COR-L47 (cell line): Measurements from ENCODE around the gene MSANTD3.
A peak's percentile ranks its signal among the peaks of the same experiment; 100 is the strongest.
"Not testable (repeated sequence)": the region's sequence is repeated elsewhere in the genome, so short reads cannot be mapped to it uniquely, and the experiment has no call there.

ENCODE experiments used
- DNase-seq: peaks from one replicate; lab custom pipeline; 2025; lab: John Stamatoyannopoulos, UW

MSANTD3 gene, protein sequence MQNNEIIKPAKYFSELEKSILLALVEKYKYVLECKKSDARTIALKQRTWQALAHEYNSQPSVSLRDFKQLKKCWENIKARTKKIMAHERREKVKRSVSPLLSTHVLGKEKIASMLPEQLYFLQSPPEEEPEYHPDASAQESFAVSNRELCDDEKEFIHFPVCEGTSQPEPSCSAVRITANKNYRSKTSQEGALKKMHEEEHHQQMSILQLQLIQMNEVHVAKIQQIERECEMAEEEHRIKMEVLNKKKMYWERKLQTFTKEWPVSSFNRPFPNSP

DNA sequence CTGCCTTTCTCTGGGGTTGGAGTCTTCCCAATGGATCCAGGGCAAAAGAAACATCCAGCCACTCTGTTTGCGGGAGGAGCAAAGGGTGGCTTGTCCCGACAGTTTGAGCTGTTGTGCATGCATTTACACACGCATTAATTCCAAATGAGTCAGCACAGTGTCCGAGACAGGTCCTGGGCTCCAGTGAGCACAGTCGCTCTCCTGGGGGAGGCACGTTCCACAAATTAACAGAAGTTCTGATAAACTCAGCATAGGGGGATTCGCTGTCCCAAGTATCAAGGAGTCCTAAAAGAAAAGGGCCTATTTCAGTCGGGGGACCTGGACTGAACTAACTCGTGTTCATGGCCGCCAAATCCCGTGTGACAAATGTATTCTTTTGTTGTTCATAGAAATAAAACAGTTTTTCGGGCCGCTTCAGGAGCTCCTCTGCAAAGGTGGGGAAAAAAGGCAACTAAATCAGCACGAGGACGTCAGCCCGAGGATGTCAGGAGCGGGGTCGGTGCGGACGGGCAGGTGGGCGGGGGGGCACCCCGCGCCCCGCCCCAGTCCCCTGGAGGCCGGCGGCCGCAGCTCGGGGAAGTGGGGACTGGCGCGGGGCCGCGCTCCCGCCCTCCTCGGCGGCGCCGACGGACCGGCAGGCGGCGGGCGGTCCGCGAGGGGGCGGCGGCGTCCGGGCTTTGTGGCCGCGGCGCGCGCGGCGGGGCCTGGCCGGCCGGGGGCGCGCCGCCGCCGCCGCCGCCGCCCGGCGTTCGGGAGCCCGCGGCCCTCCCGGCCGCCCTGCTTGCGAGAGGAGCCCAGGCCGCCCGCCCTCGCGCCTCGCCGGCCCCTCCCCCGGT lies at the start of gene MSANTD3:
TSS of gene MSANTD3 (plus strand) at position 614 of the 836 bp plus-strand sequence. CDS start 14,796 bp downstream, outside the sequence.
- peak; percentile 58 for DNase-seq

DNA sequence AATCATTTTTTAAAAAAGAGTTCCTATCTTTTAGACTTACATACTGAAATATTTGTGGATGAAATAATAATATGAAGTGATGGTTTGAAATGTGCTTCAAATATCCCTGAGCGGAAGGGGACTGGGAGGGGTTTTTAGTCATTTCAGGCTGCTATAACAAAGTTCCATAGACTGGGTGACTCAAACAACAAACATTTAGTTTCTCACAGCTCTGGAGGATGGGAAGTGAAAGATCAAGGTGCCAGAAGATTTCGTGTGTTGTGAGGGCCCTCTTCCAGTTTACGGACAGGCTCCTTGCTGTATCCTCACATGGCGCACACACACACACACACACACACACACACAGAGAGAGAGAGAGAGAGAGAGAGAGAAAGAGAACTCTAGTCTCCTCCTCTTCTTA lies 47.1 kb upstream of the MSANTD3 start:
- DNase-seq: no peak

DNA sequence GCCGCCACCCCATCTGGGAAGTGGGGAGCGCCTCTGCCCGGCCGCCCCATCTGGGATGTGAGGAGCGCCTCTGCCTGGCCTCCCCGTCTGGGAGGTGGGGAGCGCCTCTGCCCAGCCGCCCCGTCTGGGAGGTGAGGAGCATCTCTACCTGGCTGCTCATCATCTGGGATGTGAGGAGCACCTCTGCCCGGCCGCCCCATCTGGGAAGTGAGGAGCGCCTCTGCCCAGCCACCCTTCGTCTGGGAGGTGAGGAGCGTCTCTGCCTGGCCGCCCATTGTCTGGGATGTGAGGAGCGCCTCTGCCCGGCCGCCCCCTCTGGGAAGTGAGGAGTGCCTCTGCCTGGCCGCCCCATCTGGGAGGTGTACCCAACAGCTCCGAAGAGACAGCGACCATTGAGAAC lies 34.0 kb upstream of the MSANTD3 start:
- DNase-seq: not testable (repeated sequence)

DNA sequence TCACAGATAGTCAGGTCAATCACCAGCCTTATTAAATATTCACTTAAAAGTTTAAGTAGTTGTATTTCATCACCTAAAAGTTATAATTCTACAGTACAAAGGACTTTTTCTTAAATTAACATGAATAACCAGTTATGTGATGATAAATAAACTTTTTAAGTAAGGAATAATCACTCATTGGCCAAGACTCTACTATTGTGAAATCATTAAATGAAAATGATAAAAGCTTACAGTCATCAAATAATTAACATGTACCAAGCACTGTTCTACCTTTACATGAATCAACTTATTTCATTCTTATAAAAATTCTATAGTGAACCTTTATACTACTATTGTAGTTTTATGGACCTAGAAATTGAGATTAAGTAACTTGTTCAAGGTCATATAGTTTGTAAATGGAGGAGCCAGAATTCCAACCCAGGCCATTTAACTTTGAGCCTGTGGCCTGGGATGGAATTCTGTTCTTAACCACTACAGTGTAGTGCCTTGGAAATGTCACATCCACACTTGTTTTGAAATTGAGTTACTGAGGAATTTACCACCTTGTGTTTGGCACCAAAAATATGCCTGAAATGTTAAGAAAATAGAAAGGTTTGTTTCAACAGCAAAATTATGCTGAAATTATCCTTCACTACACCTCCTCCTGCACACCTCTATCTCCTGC lies 32.8 kb upstream of the MSANTD3 start:
- no peak for DNase-seq

DNA sequence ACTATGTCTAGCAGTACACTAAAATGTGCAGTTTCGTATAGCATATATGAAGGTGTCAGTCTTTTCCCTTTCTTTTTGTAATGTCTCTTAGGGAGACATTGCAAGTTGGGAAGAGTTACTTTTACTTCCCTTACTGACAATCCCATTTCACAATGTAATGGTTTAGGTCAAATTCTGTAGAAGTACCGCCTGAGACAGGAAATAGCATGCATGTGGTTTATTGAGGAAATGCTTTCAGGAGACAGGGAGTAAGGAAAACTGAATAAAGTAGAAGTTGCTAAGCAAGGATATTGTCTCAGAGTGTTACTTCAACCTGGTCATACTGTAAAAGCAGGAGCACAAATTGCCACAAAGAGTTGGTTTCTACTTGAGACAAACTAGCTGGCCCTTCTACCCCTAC lies 32.1 kb upstream of the MSANTD3 start:
- DNase-seq: no peak

DNA sequence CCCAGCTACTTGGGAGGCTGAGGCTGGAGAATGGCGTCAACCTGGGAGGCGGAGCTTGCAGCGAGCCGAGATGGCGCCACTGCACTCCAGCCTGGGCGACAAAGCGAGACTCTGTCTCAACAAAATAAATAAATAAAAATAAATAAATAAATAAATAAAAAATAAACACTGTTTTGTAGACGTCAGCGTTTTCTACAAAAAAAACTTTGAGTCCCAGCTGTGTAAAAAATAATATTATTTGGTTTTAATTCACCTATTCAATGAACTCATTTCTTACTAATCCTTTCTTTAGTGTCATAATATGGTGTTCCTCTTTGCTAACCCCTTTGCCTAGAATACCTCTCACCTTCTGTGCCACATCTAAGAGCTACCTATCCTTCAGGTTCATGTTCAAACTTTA lies 30.2 kb upstream of the MSANTD3 start:
- DNase-seq: no peak

DNA sequence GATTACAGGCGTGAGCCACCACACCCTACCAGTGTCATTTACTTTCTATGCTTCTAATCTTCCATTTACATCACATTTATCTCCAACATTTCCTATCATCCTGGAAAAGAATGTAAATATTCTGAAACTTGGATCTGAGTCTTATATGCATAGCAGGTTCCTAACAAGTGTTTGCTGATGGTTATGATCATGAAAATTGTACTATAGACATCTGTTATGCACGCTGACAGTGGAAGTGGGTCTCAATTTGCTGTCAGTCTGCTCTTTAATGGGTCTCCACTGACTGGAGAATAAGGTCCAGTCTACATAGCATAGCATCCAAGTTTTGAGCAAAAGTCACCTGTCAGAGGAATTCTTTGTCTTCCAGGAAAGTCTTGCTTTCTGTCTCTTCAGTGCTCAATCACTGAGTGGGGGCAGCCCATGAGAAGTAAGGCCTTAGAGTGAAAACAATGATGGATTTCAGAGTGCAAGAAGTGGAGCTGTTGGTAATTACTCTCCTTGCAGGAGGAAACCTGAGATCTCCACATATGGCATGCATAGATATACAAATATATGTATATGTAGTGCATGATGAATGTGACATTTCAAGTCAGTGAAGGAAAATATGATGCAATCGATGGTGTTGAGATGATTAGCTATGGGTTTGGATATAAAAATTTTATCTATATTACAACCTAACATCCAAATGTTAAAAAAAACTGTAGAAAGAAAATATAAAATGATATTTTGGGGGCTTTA lies 29.2 kb upstream of the MSANTD3 start:
- no peak for DNase-seq

DNA sequence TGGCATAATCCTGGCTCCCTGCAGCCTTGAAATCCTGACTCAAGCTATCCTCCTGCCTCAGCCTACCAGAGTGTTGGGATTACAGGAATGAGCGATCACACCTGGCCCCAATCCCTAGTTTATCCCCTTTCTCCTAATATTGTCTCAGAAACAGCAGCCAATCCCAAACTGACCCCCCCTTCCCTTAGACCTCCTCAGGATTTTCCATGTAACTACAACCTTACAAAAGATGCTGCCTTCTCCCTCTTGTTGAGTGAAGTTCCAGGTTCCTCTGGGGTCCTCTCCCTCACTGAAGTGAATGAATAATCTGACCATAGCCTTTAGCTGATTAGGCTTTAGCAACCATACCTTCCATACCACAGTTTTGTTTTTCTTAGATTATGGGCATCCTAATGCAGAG lies 25.9 kb upstream of the MSANTD3 start:
- DNase-seq: no peak

DNA sequence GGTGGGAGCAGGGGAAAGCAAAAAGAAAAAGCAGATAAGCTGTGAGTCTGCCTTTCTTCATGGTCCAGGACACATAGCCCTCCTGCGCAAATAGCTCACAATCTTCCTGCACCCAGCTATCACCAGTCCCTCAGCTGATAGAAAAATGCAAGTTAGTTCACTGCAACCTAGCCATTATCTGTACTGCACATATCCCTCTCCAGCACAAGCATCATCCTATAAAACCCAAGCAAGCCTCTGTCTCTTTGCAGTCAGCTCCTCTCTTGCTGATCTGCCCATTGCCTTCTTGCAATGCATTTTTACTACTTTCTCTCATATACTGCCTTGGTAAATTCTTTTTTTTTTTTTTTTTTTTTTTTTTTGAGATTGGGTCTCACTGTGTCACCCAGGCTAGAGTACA lies 20.0 kb upstream of the MSANTD3 start:
- no peak for DNase-seq

DNA sequence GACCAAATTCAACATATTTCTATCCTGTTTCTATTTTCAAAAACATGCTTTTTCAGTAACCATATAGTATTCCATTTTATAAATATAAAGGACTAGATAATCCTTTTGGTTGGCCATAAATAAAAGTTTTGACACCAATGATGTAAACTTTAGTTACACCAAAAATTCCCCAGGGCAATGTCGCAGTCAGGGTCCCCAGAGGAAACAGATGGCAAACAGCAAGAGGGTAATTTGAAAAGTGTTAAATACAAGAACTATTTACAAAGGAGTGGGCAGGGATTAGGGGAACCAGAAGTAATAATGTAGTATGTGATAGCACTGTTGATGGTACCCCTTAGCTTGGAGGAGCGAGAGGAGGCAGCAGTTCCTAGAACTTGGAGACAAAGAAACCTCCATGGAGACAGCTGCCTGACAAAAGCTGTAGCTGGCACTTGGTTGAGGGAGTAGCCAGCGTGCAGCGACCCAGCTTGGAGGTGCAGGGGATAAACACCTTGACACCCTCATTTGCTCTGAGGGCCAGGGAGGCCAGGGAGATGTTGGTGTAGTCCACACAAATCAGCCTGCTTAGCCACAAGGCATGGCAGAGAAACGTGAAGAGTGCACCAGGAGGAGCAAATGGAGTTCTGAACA lies 18.3 kb upstream of the MSANTD3 start:
- DNase-seq: no peak

DNA sequence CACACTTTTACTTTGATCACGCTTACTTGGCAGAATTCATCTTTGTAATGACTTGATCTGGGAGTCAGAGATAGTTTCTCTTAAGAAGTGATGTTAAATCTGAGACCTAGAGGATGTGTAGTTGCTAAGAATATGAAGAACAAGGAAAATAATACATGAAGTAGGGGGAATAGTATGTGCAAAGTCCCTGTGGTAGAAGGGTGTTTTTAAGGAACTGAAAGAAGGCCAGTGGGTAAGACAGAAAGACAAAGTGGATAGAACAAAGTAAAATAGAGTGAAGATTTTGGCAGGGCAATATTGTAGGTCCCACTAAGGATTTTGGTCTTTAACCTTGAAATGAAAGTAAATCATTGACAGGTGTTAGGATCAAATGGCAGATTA lies 17.8 kb upstream of the MSANTD3 start:
- no peak for DNase-seq

DNA sequence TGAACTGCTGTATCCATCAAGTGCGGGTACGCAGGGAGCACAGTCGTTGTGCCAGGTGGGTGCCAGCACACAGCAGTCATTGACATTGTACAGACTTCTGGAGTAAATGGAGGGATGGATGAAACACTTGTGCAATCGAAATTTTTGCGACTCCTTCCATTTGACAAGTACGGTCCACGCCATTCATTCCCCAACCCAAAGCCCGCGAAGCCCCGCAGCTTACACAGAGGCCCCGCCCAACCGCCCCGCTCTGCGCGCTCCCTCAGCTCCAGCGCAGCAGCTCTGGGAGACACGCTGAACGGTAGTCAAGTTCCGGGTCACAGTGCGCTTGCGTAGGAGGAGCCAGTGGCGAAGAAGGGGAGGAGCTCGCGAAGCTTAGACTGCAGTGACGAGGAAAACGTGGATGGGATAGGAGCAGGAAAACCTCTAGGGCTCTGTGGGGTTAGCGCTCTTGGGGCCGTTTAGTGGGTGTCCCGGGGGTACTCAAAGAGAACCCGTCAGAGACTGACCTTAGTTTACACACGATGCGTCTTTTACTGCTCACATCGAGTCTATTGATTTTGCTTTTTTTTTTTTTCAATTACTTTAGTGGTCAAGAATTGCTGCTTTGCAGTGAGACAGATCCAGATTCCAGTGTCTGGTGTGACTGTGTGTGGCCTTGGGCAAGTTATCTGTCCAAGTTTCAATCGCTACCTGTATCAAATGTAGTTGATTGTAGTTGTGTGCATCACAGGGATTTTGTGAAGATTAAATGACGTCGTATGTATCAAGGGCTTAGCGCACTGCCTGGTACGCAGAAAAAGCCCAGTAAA lies 15.3 kb upstream of the MSANTD3 start:
- DNase-seq: peak; percentile 96

DNA sequence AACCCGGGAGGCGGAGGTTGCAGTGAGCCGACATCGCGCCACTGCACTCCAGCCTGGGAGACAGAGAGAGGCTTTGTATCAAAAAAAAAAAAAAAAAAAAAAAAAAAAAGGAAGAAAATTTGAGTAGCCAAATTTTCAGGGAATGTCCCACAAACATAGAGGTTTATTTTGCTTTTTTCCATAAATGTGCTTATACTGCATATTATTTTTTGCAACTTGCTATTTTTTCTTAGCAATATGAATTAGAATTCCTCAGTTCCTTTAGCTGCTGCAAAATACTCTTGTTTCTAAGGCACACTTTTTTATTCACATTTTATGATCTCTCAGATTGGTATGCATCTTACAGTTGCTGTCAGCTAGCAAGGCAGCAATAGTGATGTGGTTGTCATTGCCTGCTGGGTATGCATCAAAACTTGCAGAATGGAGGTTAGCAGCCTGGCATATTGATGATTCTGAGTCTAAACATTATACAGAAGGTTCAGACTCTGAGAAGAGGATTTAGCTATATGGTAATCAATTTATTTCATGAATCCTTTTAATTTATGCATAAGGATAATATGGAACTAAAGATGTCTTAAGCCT lies 13.0 kb upstream of the MSANTD3 start:
- no peak for DNase-seq

DNA sequence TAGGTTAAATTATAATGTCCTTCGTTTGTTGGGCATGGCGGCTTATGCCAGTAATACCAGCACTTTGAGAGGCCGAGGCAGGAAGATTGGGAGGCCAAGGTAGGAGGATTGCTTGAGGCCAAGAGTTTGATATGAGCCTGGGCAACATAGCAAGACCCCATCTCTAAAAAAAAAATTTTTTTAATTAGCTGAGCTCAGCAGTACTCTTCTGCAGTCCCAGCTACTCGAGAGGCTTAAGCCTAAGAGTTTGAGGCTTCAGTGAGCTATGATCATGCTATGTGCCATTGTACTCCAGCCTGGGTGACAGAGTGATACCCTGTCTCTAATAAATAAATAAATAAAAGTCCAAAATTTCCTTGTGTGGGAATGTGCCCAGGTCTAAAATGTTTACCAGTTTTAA lies 9.1 kb upstream of the MSANTD3 start:
- no peak for DNase-seq

DNA sequence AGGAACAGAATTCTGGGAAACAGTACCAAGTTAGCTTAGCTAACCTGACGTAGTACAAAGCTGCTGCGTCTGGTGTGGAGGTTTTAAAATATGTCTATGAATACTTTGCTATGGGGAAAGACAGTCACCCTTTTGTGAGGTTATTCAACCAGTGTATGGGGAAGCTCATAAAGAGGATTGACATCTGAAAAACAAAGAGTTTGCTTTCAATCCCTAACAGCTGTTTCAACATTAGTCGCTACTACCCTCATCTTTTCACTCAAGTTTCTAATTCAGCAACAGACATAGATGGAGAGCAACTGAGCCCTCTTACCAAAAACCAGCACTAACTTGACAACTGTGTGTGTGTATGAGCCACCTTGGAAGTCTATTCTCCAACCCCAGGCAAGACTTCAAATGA lies 7.8 kb upstream of the MSANTD3 start:
- no peak for DNase-seq

DNA sequence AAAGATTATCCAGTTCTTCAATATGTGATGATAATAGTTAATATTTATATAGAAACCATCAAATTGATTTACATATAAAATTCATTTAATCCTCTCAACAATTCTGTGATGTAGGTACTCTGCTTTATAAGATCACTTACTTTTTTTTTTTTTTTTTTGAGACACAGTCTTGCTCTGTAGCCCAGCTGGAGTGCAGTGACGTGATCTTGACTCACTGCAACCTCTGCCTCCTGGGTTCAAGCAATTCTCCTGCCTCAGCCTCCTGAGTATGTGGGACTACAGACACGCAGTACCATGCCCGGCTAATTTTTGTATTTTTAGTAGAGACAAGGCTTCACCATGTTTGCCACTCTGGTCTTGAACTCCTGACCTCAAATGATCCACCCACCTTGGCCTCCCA lies 5.8 kb upstream of the MSANTD3 start:
- DNase-seq: not testable (repeated sequence)

DNA sequence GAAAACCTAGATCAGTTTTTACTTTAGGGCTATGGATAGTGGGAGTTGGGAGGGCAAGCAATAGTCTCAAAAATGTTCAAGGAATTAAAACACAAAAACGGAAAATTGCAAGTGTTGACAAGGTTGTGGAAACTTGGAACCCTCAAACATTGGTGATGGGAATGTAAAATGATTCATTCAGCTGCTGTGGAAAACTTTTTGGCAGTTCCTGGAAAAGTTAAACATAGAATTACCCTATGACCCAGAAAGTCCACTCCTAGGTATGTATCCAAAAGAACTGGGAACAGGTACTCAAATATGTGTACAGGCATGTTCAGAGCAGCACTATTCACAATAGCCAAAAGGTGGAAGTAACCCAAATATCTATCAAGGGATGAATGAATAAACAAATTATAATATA lies 1.2 kb upstream of the MSANTD3 start:
- DNase-seq: no peak

DNA sequence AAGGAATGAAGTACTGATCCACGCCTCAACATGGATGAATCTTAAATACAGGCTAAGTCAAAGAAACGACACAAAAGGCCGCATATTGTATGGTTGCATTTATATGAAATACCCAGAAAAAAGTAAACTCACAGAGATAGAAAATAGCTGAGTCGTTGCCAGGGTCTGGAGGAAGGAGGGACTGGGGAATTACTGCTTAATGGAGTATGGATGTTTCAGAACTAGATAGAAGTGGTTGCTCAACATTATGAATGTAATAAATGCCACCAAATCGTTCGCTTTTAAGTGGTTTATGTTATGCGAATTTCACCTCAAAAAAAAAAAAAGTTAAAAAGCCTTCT lies 784 bp upstream of the MSANTD3 start:
- no peak for DNase-seq

DNA sequence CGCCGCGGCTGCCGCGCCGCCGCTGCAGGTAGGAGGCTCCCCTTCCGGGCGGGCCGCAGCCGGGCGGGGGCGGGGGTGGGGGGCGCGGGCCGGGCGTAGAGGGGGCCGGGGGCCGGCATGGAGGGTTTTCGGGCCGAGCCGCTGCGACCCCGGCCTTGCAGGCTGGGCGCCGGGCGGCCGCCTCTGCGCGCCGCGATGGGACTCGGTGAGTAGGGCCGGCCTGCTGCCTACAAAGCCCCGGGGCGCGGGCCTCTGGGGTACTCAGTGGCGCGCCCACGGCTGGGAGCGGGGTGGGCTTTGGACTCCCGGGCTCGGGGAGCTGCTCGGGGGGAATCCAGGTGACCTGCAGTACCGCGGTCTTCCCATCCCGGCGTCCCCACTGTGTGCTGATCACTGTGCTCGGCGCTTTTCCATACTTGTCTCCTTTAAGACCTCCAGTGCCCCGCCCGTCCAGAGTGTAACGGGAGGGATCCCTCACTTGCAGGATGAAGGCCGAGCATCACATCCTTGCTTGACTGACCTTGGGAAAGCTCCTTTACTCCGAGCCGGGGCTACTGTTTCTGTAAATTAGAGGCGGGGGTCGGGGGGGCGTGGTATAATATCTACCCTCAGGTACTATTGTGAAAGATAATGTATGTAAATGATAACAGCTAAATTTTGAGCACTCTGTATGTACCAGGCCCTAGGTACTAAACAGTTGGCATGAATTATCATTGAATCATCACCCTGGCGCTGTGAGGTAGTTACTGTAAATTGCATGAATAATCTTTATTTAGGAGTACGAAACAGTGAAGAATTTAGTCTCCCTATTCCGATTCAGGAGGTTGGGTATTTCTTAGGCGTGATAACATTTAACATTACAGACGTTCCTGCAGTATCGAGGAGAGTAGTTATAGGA lies 672 bp downstream of the MSANTD3 start:
- DNase-seq: peak; percentile 48
